Progenitor cell of endocrine pancreas (in vitro differentiated cells): Measurements from ENCODE around the gene RALGPS1. TPM values are rescaled to one million over a fixed set of nuclear protein-coding genes. Genes with fewer than 3 reads are reported as not detected.

Source experiments
- DNase-seq: peaks from one replicate; pipeline ENCODE4 v3.0.0; 2021; ENCODE audit warnings: low spot score; ENCODE audit not compliant: unreplicated experiment
- H3K27ac Mint-ChIP-seq: 2 replicates; pipeline ENCODE4 v1.8.0; 2021; ENCODE audit warnings: mild to moderate bottlenecking, moderate library complexity, mixed read lengths
- H3K27me3 Mint-ChIP-seq: 2 replicates; pipeline ENCODE4 v1.8.0; 2021; ENCODE audit warnings: mixed read lengths
- H3K36me3 Mint-ChIP-seq: 2 replicates; pipeline ENCODE4 v1.8.0; 2022; ENCODE audit warnings: mixed read lengths; ENCODE audit not compliant: insufficient read depth
- H3K4me1 Mint-ChIP-seq: 2 replicates; pipeline ENCODE4 v1.8.0; 2021; ENCODE audit warnings: low read depth, mixed read lengths
- H3K4me3 Mint-ChIP-seq: 2 replicates; pipeline ENCODE4 v1.8.0; 2021; ENCODE audit warnings: low read depth, mild to moderate bottlenecking, moderate library complexity, mixed read lengths
- H3K9me3 Mint-ChIP-seq: 2 replicates; pipeline ENCODE4 v1.8.0; 2021; ENCODE audit warnings: low read depth, mixed read lengths
- CTCF ChIP-seq: fragments of 200-600 bp; sonication (generic); IDR thresholded peaks from one replicate; pipeline ENCODE4 v1.5.0; 2021; ENCODE audit warnings: antibody characterized with exemption, mild to moderate bottlenecking; ENCODE audit not compliant: unreplicated experiment
- total RNA-seq: library from RNA; stranded (reverse); gene quantifications from 2 replicates; pipeline ENCODE4 v1.2.1, GENCODE V29; 2021

RALGPS1 gene
- total RNA-seq, 1 donor from 2014 or later, result 39.2 TPM

GRCh38 chr9:127258606-127259471, 344.3 kb downstream of the RALGPS1 start:
- Mint-ChIP-seq H3K27ac (no peak overlapping the region), H3K4me1 (peaks cover 4% of the 10 kb centered on the region), H3K36me3 (peaks cover 3% of the 10 kb centered on the region), H3K27me3 (no peaks in the 10 kb centered on the region), H3K4me3 (no peak overlapping the region), H3K9me3 (no peaks in the 10 kb centered on the region)
- TF ChIP-seq CTCF, result no peak
- no peak for DNase-seq

- Mint-ChIP-seq H3K4me3 (no peak overlapping the region), H3K9me3 (no peaks in the 10 kb centered on the region), H3K27ac (peak overlapping the region; percentile 25), H3K27me3 (no peaks in the 10 kb centered on the region), H3K4me1 (peaks cover 16% of the 10 kb centered on the region), H3K36me3 (peaks cover 1% of the 10 kb centered on the region)
- DNase-seq, result no peak
- no peak for TF ChIP-seq CTCF
Measured at GRCh38 chr9:127262602-127263001, 348.0 kb downstream of the RALGPS1 start.

GRCh38 chr9:127263237-127263636, 348.7 kb downstream of the RALGPS1 start:
- no peaks in the 10 kb centered on the region for H3K27me3 Mint-ChIP-seq
- no peak overlapping the region for H3K27ac Mint-ChIP-seq
- no peaks in the 10 kb centered on the region for H3K9me3 Mint-ChIP-seq
- H3K36me3 Mint-ChIP-seq, result peaks cover 3% of the 10 kb centered on the region
- H3K4me1 Mint-ChIP-seq, result peaks cover 17% of the 10 kb centered on the region
- TF ChIP-seq CTCF, result no peak
- no peak for DNase-seq
- H3K4me3 Mint-ChIP-seq, result no peak overlapping the region

- Mint-ChIP-seq H3K27me3 (no peaks in the 10 kb centered on the region), H3K27ac (no peak overlapping the region)
- no peak for TF ChIP-seq CTCF
Measured at GRCh38 chr9:127263664-127264063, 349.1 kb downstream of the RALGPS1 start.

GRCh38 chr9:127264462-127265219, 350.1 kb downstream of the RALGPS1 start, which contains the start of gene GARNL3:
GARNL3 (plus strand) TSS chr9:127264774; CDS start chr9:127264878, 104 bp downstream.
- H3K4me3 Mint-ChIP-seq, result no peak within 1 kb of the TSS
- no peak for DNase-seq
- H3K9me3 Mint-ChIP-seq, result no peaks in the 10 kb centered on the region
- no peaks in the 10 kb centered on the region for H3K27me3 Mint-ChIP-seq
- no peak for TF ChIP-seq CTCF
- H3K4me1 Mint-ChIP-seq, result peaks cover 14% of the 10 kb centered on the region
- peaks cover 5% of the 10 kb centered on the region for H3K36me3 Mint-ChIP-seq
- no peak within 1 kb of the TSS for H3K27ac Mint-ChIP-seq

More at GRCh38 chr9:127263664-127264063, 349.1 kb downstream of the RALGPS1 start:
- no peak for DNase-seq
- Mint-ChIP-seq H3K9me3 (no peaks in the 10 kb centered on the region), H3K4me1 (peaks cover 18% of the 10 kb centered on the region), H3K4me3 (no peak overlapping the region), H3K36me3 (peaks cover 4% of the 10 kb centered on the region)
